T47D (cell line): ENCODE measurements around the gene LRRC71.

ENCODE experiments used
- DNase-seq, 2 experiments: peaks; one replicate each; pipeline versions ENCODE4 v3.0.0 to v3.0.0-alpha.2; 2011 to 2012; ENCODE audit warnings: low read depth in 1 of 2, low spot score in 1 of 2
- JUND ChIP-seq: IDR thresholded peaks from 2 replicates; pipeline ENCODE4 v1.6.1; 2012; ENCODE audit warnings: low read depth
- in situ Hi-C: cut with HindIII; loops from 2 replicates; pipeline ENCODE4 v1.10.0; 2016; ENCODE audit warnings: low sequenced_read_pairs, low pct_unique_long_range_greater_than_20kb

LRRC71 gene

DNA sequence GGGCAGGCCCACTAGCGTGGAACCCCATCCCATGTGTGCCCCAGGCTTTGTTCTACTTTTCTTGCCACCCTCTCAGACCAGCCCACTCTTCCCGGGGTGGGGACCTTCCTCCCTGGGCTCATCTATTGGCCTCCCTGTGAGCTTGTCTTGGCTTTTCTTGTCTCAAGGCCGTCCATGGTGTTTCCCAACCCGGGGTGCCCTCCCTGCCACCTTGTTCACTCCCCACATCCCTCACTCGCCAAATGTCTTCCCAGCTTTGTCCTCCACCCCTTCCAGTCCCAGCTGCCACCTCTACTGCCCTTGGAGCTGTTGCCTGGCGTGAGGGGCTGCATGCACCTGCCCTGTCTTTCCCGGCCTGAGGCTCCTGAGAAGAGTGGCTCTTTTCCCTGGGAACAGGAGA lies 18.4 kb downstream of the LRRC71 start:
- DNase-seq: no peak
- in situ Hi-C loops: no loop called here
- no peak for TF ChIP-seq JUND

DNA sequence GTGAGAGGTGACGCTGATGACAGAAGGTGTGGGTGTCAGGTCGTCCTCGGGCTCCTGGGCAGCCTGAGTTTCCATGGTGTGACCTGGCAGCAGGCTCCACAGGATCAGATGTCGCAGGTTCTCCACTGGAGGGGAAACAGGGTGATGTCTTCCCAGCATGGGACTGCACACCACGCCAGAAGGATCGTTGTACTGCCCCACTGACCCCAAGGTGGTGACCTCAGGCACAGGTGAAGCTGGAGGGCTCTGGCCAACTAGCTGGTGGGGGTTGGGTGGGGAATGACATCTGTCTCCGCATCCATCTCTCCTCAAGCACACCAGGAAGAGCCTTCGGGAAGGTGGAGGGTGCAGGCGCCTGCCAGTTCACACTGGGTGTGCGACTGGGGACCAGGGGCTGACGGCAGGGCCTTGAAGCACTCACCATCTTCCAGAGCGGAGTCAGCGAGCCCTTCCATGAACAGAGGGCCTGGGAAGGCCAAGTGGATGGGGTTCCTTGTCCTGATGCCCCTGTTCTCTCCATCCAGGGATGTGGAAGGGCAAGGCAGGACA lies 19.4 kb downstream of the LRRC71 start:
- no peak for DNase-seq
- in situ Hi-C loops: no loop called here
- TF ChIP-seq JUND: no peak

DNA sequence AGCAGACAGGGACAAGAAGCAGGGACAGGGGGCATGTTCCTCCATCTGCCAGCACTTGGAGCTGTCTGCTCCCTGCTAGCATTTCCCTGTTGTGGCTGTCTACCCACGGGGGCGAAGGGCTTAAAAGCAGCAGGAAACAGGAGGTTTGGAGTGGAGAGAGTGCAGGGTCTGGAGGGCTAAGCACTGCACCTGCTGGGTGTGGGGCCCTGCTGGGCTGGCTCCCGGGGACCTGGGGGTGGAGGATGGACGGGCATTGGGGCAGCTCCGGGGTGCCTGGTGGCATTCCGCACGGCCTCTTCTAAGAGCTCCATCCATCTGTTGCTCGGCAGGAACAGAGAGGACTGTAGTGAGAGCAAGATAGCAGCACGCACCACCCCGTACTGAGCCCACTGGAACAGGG lies 21.2 kb downstream of the LRRC71 start:
- no peak for DNase-seq
- in situ Hi-C loops: no loop called here
- no peak for TF ChIP-seq JUND

DNA sequence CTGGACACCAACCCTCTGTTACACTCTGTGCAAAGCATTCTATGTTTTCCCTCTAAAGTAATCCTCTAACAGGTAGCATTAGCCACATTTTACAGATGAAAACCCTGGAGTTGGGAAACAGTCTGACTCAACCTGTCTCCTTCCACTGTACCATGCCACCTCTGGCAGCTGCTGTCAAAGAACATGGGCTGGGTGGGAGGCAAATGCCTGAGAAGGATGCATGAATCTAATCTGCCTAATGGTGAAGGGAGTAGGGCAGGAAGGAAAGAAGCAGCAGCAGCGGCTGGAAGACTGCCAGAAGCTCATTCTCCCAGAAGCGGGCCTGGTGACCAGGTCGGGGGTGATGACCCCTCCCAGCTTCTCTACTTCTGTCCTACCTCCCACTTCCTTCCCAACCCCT lies 21.7 kb downstream of the LRRC71 start:
- no peak for DNase-seq
- in situ Hi-C loops: no loop called here
- no peak for TF ChIP-seq JUND

DNA sequence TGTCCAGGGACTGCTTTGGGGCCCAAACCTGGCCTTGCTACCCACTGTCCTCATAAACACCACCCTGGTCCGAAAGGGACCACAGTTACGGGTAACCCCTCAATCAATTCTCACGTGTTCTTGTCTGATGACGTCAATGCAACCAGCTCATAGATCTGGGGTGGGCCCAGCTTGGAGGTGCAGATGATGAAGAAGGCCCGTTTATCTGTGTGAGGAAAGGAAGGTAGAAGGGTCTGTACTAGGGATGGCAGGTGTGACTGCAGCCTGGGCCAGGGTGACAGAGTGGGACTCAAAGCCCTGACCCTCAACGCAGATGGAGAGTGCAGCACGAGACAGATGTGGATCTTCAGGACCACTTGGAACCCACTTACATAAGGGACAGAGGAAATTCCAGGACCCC lies 22.1 kb downstream of the LRRC71 start:
- no peak for DNase-seq
- TF ChIP-seq JUND: no peak
- in situ Hi-C loops: no loop called here

DNA sequence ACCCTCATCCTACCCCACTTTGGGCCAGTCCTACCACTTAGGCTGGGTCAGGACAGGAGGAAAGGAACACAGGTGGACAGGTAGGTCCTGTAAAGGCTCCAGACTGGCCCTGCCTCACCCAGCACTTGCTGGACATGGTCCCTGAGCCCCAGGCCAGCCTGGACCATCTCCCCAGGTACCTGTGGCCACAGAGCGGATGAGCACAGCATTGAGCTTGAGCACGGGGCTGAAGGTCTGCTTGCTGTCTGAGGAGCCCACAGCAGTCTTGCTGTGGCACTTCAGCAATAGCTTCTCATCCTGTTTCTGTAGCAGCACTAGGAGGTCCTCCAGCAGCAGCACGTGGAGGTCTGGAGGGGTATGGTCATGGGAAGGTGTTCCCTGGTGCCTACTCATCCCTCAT lies 23.3 kb downstream of the LRRC71 start:
- in situ Hi-C loops: no loop called here
- DNase-seq: no peak
- no peak for TF ChIP-seq JUND

DNA sequence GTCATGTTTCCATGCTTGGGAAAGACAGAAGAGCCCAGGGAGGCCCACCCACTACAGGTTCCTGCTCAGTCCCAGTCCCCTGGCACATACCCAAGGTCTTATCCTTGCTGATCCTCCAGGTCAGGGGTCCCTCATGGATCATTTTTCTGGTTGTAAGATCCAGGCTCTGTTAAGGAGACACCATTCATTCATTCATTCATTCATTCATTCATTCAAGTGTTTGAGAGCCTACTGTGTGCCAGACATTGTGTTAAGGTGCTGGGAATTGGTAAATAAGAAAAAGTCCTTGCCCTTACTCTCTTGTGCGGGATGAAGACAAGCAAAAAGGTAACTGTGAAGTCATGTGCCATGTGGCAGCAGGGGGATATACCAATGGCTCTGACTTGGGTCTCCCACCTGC lies 23.8 kb downstream of the LRRC71 start:
- no peak for TF ChIP-seq JUND
- in situ Hi-C loops: no loop called here
- DNase-seq: no peak

DNA sequence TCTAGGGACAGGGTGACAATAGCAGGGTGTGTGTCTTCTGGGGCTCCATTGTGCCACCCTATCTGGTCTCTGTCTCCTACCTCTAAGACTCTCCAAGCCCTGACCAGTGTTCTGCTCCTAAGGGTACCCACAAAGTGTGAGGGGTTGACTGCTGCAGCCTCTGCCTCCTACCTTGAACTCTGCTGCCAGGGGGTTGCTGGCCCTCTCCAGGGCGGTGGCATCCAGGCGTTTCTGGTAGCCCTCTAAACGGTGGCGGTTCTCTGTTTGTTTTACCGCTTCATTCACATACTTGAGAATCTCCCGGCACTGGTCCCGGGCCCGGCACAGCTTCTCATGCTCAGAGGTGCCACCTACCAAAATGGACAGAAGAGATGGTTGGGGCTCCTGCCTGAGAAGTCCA lies 24.4 kb downstream of the LRRC71 start:
- TF ChIP-seq JUND: no peak
- DNase-seq: no peak
- in situ Hi-C loops: no loop called here

DNA sequence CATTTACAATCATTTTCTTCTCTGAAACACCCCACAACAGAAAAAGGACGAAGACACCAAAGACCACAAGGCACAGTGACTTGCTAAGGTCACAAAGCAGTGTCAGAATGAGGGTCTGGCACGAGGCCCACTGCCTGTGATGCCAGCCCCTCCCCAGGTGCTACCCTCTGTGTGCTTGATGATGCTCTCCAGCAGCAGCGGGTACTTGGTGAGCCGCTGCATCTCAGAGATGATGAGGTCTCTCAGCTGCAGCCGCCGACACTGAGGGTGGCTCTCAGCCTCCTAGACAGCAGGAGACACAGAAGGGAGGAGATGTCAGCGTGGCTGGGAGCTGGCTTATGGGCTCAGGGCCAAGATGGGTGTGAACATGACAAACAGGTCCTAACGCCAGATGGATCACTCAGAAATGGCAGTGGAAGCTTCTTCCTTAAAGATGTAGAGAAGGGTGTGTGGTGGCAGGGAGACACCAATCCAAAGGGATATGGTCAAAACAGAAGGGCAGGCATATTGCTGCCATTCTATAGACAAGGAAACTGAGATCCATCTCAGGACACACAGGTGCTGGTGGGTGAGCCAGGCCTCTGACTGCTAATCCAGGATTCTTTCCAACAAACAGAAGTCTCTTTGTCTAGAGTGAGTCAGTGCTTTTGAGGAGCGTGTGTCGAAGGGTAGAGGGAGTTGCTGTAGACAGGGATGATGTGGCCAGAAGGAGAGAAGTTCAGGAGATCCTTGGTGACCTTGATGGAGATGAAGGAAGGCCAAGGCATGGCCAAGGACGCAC lies 25.6 kb downstream of the LRRC71 start:
- peak in 1 of 2 experiments; percentile 38 for DNase-seq
- in situ Hi-C loops: no loop called here
- TF ChIP-seq JUND: no peak

DNA sequence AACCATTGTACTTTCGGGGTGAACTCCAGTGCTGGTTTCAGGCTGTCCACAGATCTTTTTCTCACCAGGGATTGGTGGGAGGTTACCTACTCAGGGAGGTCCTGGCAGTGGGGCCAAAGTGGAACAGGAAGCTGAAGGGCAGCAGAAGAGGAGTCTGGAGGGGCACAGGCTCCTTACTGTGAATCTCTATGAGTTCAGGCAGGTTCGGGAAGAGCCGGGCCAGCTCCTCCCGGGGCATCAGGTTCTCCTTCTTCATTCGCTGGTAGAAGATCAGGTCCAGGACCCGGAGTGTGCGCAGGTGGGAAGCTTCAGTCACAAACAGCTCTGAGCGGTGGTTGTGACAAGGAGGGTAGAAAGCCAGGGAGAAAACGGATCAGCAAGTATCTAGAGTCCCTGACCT lies 26.7 kb downstream of the LRRC71 start:
- TF ChIP-seq JUND: no peak
- in situ Hi-C loops: no loop called here
- DNase-seq: no peak

DNA sequence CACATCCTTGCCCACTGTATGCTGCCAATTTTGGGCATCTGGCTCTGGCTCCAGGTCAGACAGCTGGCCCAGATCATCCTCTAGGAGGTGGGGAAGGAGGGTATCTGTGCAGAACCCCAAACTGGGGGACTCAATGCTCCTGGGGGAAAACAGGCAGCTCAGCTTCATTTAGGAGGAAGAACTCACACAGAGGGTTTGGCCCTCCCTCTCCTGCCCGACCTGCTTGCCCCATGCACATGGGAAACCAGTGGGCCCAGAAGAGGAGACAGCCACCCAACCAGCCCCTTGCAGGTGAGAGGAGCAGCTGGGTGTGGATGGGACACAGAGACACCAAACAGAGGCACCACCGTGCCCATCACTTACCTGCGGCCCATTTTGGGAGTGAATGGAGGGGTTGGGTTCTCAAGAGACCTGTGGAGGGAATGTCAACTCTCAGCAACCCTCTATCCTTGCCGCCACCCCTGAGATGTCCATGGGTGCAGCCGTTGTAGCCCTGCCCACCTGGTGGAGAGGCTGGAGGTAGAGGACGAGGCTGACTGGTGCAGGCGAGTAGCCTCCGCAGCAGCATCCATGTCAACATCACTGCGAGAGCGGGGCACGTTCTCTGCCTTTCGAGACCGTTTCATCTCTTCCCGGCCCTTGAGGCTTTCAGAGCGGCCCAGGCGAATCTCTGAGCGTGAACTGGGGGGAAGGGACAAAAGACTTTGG lies 27.5 kb downstream of the LRRC71 start:
- no peak for TF ChIP-seq JUND
- no peak for DNase-seq
- in situ Hi-C loops: no loop called here

DNA sequence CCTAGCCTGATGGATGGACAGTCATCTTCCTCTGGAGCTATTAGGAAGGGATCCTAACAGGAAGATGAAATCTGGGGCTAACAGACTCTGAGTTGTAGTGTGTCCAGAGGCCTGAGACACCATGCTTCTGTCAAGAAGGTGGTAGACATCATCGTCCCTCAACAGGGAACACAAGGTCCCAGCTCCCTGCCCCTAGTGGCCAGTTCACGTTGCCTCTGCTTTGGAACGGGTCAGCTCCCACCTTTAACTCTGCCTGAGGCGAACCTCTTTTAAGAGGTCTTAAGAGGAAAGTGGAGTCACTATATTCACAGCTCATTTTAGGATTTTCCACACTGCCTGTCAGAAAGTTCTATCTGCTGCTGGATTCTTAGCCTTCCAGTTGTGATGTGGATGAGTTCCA lies 28.3 kb downstream of the LRRC71 start:
- in situ Hi-C loops: no loop called here
- no peak for DNase-seq
- TF ChIP-seq JUND: no peak

DNA sequence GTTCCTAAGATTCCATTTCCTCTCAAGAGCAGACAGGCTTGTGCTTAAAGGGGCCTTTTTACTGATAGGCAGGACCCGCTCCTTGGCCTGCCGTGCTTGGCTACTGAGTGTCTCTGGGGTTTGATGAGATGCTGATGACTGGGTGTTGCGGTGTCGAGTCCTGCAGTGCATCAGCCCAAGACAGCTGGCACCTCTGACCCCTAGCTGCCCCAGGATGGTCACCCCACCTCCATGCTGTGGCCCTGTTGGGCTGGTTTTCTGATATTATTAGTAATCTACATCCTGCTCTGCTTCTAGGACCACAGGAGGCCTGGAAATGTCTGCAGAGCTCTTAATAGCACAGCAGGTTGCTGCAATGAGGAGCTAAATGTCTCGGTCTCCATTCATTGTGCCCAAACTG lies 28.7 kb downstream of the LRRC71 start:
- in situ Hi-C loops: no loop called here
- TF ChIP-seq JUND: no peak

More for the DNA sequence above, 28.7 kb downstream of the LRRC71 start:
- DNase-seq: no peak
